Cardiac muscle cell (in vitro differentiated cells and primary cell): ENCODE data around the gene KRT72. TPM values are rescaled to one million over a fixed set of nuclear protein-coding genes. Genes with fewer than 3 reads are reported as not detected.

Experiments used
- DNase-seq, 2 donors: peaks; one replicate each; pipeline versions ENCODE4 v3.0.0 to v3.0.0-alpha.2; 2010 to 2017; ENCODE audit warnings: low read depth in 1 of 2, low spot score in 1 of 2
- H3K27ac ChIP-seq: fragments of 200-600 bp; sonication (generic); 2 replicates; pipeline ENCODE4 v1.5.1; 2016
- H3K27me3 ChIP-seq: fragments of 200-600 bp; sonication (generic); 2 replicates; pipeline ENCODE4 v1.6.0; 2016; ENCODE audit warnings: control low read depth
- H3K36me3 ChIP-seq: fragments of 200-600 bp; sonication (generic); 2 replicates; pipeline ENCODE4 v1.5.1; 2016; ENCODE audit warnings: control low read depth
- H3K4me1 ChIP-seq: fragments of 200-600 bp; sonication (generic); 2 replicates; pipeline ENCODE4 v1.8.1; 2017; ENCODE audit warnings: low read depth, mild to moderate bottlenecking, mixed run types
- H3K4me3 ChIP-seq: fragments of 200-600 bp; sonication (generic); 2 replicates; pipeline ENCODE4 v1.5.1; 2016; ENCODE audit warnings: mild to moderate bottlenecking
- H3K9me3 ChIP-seq: fragments of 200-600 bp; sonication (generic); 2 replicates; pipeline ENCODE4 v1.5.1; 2017; ENCODE audit warnings: low read depth, mild to moderate bottlenecking, control low read depth
- polyA plus RNA-seq: library from polyadenylated mRNA; unstranded; fragments of >200 nt; fragmentation: Nextera tagmentation; extraction: Ambion mirVana; gene quantifications from 2 replicates; pipeline ENCODE4 v1.2.1, GENCODE V29; 2016
- total RNA-seq: library from RNA; depleted of rRNA; stranded (reverse); fragments of >200 nt; gene quantifications from 2 replicates; pipeline ENCODE4 v1.2.3, GENCODE V29; 2016
- TF ChIP-seq, protein P1 (sequence below): IDR thresholded peaks from 2 replicates; pipeline ENCODE4 v1.5.1; 2012; ENCODE audit warnings: low read depth, mild to moderate bottlenecking, low read length

KRT72 gene
- total and polyA plus RNA-seq, 2 experiments from 2014 or later, result not detected

DNA sequence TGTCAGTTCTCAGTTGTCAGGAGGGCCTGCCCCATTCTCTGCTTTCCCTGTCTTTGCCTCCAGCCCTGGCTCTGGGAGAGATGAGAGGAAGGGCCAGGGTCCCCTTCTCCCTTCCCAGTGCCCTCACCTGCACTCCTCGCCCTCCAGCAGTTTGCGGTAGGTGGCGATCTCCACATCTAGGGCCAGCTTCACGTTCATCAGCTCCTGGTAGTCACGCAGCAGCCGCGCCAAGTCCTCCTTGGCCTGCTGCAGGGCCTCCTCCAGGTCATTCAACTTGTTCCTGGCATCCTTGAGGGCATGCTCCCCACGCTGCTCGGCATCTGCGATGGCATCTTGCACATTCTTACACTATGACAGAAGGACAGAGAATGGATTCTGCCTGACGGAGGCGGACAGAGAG is 45.4 kb upstream of the KRT72 start:
- no peaks in the 10 kb centered on the region for H3K36me3 ChIP-seq
- no peaks in the 10 kb centered on the region for H3K4me1 ChIP-seq
- H3K9me3 ChIP-seq, result no peaks in the 10 kb centered on the region
- DNase-seq, result no peak
- no peak overlapping the region for H3K27ac ChIP-seq
- peaks cover 10% of the 10 kb centered on the region for H3K27me3 ChIP-seq
- H3K4me3 ChIP-seq, result no peak overlapping the region
- TF ChIP-seq, protein P1, sequence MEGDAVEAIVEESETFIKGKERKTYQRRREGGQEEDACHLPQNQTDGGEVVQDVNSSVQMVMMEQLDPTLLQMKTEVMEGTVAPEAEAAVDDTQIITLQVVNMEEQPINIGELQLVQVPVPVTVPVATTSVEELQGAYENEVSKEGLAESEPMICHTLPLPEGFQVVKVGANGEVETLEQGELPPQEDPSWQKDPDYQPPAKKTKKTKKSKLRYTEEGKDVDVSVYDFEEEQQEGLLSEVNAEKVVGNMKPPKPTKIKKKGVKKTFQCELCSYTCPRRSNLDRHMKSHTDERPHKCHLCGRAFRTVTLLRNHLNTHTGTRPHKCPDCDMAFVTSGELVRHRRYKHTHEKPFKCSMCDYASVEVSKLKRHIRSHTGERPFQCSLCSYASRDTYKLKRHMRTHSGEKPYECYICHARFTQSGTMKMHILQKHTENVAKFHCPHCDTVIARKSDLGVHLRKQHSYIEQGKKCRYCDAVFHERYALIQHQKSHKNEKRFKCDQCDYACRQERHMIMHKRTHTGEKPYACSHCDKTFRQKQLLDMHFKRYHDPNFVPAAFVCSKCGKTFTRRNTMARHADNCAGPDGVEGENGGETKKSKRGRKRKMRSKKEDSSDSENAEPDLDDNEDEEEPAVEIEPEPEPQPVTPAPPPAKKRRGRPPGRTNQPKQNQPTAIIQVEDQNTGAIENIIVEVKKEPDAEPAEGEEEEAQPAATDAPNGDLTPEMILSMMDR, result no peak

DNA sequence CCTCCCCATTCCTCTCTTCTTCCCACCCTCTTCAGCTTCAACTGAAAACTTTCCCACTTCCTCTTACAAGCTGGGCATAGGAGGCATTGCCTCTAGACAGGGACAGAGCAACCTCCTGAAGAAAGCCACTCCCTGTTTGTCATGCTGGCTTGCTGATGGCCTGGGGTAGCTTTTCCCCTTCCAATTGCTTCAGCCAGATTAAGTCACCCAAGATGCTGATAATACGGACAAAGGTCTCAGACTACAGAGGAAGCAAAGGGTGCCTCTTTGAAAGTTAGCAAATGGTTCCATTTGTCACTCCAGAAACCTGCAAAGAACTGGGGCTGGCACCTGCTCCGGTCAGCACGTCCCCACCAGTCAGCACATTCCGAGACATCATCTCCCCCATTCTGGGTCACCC is 44.7 kb upstream of the KRT72 start:
- H3K27me3 ChIP-seq, result peaks cover 17% of the 10 kb centered on the region
- TF ChIP-seq, protein P1, result no peak
- H3K4me3 ChIP-seq, result no peak overlapping the region
- DNase-seq, result no peak
- no peaks in the 10 kb centered on the region for H3K9me3 ChIP-seq
- H3K4me1 ChIP-seq, result no peaks in the 10 kb centered on the region
- no peaks in the 10 kb centered on the region for H3K36me3 ChIP-seq
- no peak overlapping the region for H3K27ac ChIP-seq

DNA sequence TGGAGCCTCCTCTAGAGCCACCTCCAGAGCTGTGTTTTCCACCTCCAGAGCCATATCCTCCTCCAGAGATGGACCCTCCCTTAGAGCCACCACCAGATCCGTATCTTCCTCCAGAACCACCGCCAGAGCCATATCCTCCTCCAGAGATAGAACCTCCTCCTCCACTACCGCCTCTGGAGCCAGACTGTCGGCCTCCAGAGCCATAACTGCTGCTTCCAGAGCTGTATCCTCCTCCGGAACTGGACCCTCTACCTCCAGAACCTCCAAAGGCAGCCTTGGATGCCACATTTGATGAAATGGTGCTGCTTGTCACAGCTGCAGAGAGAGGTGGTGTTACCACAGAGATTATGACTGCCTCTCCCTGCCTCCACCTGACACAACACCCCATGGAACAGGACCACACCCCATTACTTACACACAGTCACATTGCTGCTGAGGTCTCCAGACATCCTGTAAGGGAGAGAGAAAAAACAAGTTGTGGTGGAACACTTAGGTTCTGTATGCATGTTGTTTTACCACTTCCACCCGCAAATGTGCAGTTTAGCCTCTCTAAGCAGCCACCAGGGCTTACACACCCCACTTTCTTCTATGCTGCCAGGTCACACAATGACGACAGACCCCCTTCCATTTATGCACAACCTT is 44.0 kb upstream of the KRT72 start:
- H3K27me3 ChIP-seq, result peaks cover 18% of the 10 kb centered on the region
- TF ChIP-seq, protein P1, result no peak
- no peak for DNase-seq

DNA sequence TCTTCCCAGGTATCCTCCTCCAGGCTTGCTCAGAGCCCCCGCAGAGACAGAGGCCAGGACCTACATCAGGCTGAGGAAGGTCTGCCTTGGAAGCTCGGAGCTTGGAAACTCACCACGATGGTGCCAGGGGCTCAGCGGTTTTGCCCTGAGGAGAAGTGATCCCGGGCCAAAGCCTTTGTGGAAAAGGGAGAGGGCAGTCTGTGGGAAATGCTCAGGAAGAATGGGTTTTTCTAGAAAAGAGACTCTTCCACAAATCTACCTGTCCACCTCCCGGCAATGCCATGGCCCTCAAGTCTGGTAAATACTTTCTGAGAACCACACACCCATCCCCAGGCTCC is 42.8 kb upstream of the KRT72 start:
- no peaks in the 10 kb centered on the region for H3K4me1 ChIP-seq
- H3K27me3 ChIP-seq, result peaks cover 19% of the 10 kb centered on the region
- H3K27ac ChIP-seq, result no peak overlapping the region
- no peaks in the 10 kb centered on the region for H3K9me3 ChIP-seq
- no peak overlapping the region for H3K4me3 ChIP-seq
- TF ChIP-seq, protein P1, result no peak
- no peaks in the 10 kb centered on the region for H3K36me3 ChIP-seq
- DNase-seq, result no peak

More for the DNA sequence above, 44.0 kb upstream of the KRT72 start:
- Histone ChIP-seq H3K4me3 (no peak overlapping the region), H3K9me3 (no peaks in the 10 kb centered on the region), H3K4me1 (no peaks in the 10 kb centered on the region), H3K27ac (no peak overlapping the region), H3K36me3 (no peaks in the 10 kb centered on the region)

DNA sequence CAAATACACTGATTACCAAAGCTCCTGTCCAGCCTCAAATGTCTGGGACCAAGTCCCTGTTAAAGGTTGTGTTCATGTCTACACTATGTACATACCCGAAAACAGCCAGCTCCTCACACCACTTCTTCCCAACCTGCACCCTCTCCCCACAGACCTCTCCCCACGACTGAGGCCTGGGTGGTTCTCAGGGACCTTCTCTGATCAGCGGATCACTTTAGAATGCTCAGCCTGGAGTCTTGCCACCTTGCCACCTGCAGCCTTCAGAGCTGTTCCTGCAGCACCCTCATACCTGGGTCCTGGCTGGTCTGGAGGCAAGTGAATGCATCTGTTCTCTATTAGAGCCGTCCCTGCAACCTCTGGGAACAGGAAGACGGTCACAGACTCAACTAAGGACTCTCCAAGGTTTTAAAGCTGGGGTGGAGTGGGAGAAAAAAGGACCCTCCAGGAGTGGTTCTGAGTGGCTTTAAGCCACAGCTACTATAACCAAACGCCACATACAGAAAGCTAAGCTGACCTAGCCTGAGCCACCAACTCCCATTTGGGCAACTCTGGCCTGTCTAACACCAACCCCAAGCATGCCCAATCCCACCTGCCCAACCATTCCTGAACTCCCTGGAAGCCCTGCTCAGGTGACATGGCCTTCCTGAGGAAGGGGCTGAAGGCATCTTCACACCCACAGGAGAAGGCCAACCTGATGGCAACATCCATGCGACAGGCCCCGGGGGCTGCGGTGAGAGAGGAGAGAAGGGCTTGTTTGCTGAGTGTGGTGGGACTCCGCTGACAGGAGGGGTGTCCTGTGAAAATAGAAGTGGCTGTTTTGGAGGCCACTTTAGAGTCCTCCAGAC is 42.2 kb upstream of the KRT72 start:
- no peaks in the 10 kb centered on the region for H3K4me1 ChIP-seq
- TF ChIP-seq, protein P1, result no peak
- peaks cover 23% of the 10 kb centered on the region for H3K27me3 ChIP-seq
- no peaks in the 10 kb centered on the region for H3K9me3 ChIP-seq
- no peaks in the 10 kb centered on the region for H3K36me3 ChIP-seq
- H3K4me3 ChIP-seq, result no peak overlapping the region
- no peak overlapping the region for H3K27ac ChIP-seq
- no peak for DNase-seq
